ENCODE results near the gene CMTM6.
"Not testable (repeated sequence)": the region's sequence is repeated elsewhere in the genome, so short reads cannot be mapped to it uniquely, and the experiment has no call there.

CMTM6 gene

GRCh38 chr3:32440611-32441350 is 61.9 kb downstream of the CMTM6 start:
- no peak for DNase-seq

GRCh38 chr3:32439421-32439820 is 63.2 kb downstream of the CMTM6 start:
- DNase-seq, result not testable (repeated sequence)

GRCh38 chr3:32438596-32439344 is 63.9 kb downstream of the CMTM6 start:
- no peak for DNase-seq

DNA sequence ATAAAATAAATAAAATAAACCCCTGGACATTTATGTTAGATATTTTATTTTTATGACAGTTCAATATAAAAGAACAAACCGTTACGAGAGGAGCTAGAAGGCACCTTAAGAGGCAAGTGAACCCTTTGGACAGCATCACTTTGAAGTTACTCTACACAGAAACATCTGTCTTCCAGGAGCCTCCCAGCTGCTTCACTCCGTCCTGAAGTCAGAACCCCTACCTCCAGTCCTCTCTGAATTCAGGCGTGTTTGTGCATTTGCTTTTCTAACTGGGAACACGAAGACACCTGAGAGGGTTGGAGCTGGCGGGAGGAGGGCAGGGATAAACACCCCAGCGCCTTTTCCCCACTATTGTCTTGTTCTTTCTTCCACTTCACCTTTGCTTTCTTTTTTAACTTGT is 64.8 kb downstream of the CMTM6 start:
- DNase-seq, result no peak

DNA sequence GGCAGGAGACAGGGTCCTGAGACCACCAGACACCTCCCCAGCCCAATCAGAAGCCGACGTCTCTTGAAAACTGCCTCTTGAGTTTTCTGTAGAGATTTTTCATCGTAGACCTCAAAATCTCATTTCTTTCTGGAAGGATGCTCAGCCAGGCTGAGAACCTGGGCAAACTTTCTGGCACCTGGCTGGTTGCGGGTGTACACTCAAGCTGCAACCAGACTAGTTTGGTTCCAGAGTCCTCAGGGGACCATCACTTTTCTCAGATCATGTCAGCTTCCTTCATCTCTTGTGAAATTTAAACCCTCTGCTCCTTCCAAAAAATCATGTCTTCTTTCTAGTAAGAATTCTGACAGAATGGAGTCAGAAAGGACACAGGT is 65.8 kb downstream of the CMTM6 start:
- DNase-seq, result no peak

GRCh38 chr3:32435911-32436815 is 66.5 kb downstream of the CMTM6 start:
- DNase-seq, result no peak

- no peak for DNase-seq
Observed at GRCh38 chr3:32434206-32434605, 68.4 kb downstream of the CMTM6 start.

- DNase-seq, result no peak
Observed at GRCh38 chr3:32432711-32433530, 69.7 kb downstream of the CMTM6 start.

DNA sequence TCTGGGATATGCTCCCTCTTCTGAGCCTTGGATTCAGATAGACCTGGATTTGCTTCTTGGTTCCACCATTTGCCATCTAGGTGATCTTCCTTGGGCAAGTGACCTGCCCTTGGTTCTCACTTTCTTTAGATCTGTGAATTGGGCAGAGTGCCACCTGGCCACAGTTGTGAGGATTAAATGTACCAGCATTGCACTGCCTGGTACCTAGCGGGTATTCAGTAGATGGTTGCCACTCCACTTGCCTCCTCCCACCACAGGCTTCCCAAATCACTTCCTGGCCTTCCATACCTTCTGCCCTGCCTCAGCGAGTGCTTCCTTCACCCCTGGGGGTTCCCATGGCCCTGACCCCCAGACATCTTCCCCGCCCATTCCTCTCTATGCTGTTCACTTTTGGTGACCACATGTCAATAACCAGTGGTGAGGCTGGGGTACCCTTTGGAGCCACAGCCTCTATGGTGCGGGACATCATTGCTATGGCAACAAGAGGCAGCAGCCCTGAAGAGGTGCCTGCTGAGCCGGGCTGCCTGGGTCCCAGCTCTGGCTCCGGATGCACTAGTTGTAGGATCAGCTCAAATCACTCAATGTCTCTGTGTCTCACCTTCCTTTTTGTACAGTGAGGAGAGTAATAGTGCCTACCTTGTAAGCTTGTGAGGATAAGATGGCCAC is 70.5 kb downstream of the CMTM6 start:
- no peak for DNase-seq

GRCh38 chr3:32431481-32431880 is 71.2 kb downstream of the CMTM6 start:
- DNase-seq, result no peak

Measured in stimulated activated naive CD4-positive, alpha-beta T cell treated with Interleukin-2 at 50 U/mL for 16 hours (primary cell).